ENCODE measurements around the gene RFC3.

RFC3 gene

GRCh38 chr13:33798023-33798422 lies 19.9 kb upstream of the RFC3 start:
- TF ChIP-seq, protein P1, sequence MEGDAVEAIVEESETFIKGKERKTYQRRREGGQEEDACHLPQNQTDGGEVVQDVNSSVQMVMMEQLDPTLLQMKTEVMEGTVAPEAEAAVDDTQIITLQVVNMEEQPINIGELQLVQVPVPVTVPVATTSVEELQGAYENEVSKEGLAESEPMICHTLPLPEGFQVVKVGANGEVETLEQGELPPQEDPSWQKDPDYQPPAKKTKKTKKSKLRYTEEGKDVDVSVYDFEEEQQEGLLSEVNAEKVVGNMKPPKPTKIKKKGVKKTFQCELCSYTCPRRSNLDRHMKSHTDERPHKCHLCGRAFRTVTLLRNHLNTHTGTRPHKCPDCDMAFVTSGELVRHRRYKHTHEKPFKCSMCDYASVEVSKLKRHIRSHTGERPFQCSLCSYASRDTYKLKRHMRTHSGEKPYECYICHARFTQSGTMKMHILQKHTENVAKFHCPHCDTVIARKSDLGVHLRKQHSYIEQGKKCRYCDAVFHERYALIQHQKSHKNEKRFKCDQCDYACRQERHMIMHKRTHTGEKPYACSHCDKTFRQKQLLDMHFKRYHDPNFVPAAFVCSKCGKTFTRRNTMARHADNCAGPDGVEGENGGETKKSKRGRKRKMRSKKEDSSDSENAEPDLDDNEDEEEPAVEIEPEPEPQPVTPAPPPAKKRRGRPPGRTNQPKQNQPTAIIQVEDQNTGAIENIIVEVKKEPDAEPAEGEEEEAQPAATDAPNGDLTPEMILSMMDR (IDR thresholded peaks at IDR 0.05), result no peak

DNA sequence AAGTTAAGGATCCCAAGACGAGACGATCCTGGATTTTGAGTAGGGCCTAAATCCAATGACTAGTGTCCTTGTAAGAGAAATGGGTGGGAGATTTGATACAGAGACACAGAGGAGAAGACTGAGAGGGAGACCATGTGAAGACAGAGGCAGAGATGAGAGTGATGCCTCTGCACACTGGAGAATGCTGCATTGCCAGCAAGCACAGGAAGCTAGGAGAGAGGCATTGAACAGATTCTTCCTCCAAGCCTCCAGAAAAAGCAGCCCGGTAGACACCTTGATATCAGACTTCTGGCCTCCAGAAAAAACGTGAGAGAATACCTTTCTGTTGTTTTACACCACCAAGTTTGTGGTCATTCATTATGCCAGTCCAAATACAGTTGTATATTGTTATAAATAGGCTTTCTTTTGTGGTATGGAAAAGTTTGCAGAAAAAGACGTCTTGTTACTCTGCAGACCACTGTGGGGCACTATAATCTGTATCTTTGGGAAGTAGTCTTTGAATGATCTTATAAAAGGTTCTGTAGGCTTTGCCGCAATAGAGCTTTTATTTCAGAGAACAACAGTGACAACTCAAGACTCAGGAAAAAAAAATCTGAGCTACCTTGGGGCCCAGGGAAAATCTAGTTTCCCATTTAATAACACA lies 17.9 kb upstream of the RFC3 start:
- TF ChIP-seq, protein P1 (IDR thresholded peaks at IDR 0.05), result peak; percentile 45; the same call in 1 of the 2 replicates

GRCh38 chr13:33800646-33801186 lies 17.2 kb upstream of the RFC3 start:
- TF ChIP-seq, protein P1 (IDR thresholded peaks at IDR 0.05), result no peak

DNA sequence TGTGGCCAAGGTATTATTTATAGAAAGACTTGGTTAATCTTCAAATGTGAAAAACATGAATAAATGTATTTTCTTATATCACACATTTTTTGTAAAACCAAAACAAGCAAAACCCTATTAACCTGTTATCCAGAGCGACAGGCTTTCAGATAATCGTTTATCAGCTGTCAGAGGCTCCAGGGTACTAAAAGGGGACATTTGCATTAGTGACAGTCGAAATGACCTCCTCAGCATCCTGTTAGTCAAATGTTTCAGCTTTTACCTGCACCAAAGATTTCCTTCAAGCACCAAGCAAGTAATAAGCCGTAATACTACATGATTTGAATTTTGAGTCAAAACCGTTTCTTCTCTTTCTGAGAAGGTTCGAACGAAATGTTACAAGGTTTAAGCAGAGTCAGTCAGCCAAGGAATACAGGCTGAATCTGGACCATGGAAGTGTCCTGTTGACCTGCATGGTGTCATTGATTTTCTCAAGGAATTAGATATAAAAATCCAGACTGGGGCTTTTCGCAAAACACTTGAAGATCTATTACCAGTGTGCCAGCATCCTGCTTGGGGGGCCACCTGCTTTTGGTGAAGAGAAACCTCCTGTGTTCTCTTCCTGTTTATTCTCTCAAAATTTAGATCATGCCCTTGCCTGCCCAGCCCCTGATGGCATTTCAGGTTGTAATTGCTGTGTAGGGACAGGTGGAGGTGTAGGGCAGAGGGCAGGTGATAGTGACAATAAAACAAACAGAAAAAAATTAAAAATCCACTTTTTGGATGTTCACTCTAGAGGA lies 11.3 kb upstream of the RFC3 start:
- TF ChIP-seq, protein P1 (IDR thresholded peaks at IDR 0.05), result no peak

- TF ChIP-seq, protein P1 (IDR thresholded peaks at IDR 0.05), result no peak
These were observed 2.9 kb upstream of the RFC3 start for GRCh38 chr13:33815011-33815550.

DNA sequence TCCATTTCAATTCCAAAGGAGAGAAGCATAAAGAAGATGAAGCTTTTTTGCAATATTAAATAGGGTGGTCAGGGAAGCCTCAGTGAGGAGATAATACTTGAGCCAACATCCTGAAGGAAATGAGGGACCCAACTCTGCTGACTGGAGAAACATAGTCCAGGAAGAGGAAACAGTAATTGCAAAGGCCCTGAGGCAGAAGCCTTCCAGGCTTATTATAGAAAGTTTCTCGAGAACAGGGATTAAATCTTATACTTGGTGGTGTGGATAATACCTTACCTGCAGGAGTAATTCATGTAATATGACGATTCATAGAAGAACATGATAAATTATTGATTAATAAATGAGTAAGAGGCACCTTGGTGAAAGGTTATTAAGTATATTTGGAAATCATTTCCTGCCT lies 1.0 kb upstream of the RFC3 start:
- TF ChIP-seq, protein P1 (IDR thresholded peaks at IDR 0.05), result no peak

DNA sequence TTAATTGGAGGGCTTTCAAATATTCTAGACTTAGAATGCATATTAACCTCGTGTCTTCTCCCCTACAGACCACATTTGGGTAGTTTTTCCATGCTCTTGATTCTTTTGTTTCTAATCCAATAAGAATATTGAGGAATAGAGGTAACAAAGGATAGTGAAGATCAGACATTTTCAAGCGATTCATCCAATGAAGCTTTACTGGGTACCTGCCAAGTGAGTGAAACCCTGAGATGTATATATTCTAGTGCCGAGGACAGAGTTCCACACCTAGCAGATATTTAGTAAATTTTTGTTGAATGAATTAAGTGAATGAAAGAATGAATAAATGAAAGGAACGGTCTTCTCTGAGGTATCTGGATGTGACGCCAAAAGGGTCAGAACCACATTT lies 442 bp upstream of the RFC3 start:
- TF ChIP-seq, protein P1 (IDR thresholded peaks at IDR 0.05), result no peak
